Stimulated activated naive CD8-positive, alpha-beta T cell treated with anti-CD3 and anti-CD28 coated beads, Interleukin-15, amount 100 ng/mL, for 72 hours (primary cell): ENCODE data around the gene INPP5B.
"Not testable (repeated sequence)": the region's sequence is repeated elsewhere in the genome, so short reads cannot be mapped to it uniquely, and the experiment has no call there.

Source experiments
- ATAC-seq: fragments of 150-1000 bp; cut with Tn5 transposase; 2 replicates; pipeline ENCODE4 v1.10.0; 2021; ENCODE audit warnings: mild to moderate bottlenecking, moderate library complexity
- DNase-seq, 2 donors: peaks; one replicate each; pipeline ENCODE4 v3.0.0; 2021 to 2022
- H3K27ac Mint-ChIP-seq, 2 donors: one replicate each; pipeline ENCODE4 v1.8.0; 2022; ENCODE audit warnings: mild to moderate bottlenecking in 2 of 2, mixed read lengths in 2 of 2, moderate library complexity in 2 of 2
- H3K27me3 Mint-ChIP-seq: one replicate; pipeline ENCODE4 v1.8.0; 2022; ENCODE audit warnings: mixed read lengths
- H3K4me1 Mint-ChIP-seq: one replicate; pipeline ENCODE4 v1.8.0; 2022; ENCODE audit warnings: mild to moderate bottlenecking, mixed read lengths
- H3K4me3 Mint-ChIP-seq, 2 donors: one replicate each; pipeline ENCODE4 v1.8.0; 2022; ENCODE audit warnings: mild to moderate bottlenecking in 2 of 2, mixed read lengths in 2 of 2, moderate library complexity in 1 of 2
- H3K9me3 Mint-ChIP-seq, 2 donors: one replicate each; pipeline ENCODE4 v1.8.0; 2022; ENCODE audit warnings: mixed read lengths in 2 of 2

Gene INPP5B

GRCh38 chr1:37907416-37908125 is 39.3 kb downstream of the INPP5B start:
- not testable (repeated sequence) for H3K4me1 Mint-ChIP-seq, DNase-seq, ATAC-seq, H3K27ac Mint-ChIP-seq, H3K4me3 Mint-ChIP-seq, H3K27me3 Mint-ChIP-seq
- peaks cover 16 to 22% of the 10 kb centered on the region in 2 donors for H3K9me3 Mint-ChIP-seq

GRCh38 chr1:37906591-37906990 is 40.3 kb downstream of the INPP5B start:
- not testable (repeated sequence) for ATAC-seq, H3K27me3 Mint-ChIP-seq, H3K4me3 Mint-ChIP-seq, H3K27ac Mint-ChIP-seq, DNase-seq
- peaks cover 14% of the 10 kb centered on the region for H3K4me1 Mint-ChIP-seq
- H3K9me3 Mint-ChIP-seq = peaks cover 16 to 22% of the 10 kb centered on the region in 2 donors

- ATAC-seq (no peak), DNase-seq (no peak)
- no peak overlapping the region for H3K4me3 Mint-ChIP-seq
- H3K27me3 Mint-ChIP-seq = no peaks in the 10 kb centered on the region
- H3K4me1 Mint-ChIP-seq = peaks cover 23% of the 10 kb centered on the region
- peaks cover 16 to 22% of the 10 kb centered on the region in 2 donors for H3K9me3 Mint-ChIP-seq
- H3K27ac Mint-ChIP-seq = no peak overlapping the region
Measured at GRCh38 chr1:37905727-37906126, 41.1 kb downstream of the INPP5B start.

GRCh38 chr1:37903921-37904320 is 42.9 kb downstream of the INPP5B start:
- not testable (repeated sequence) for H3K27me3 Mint-ChIP-seq, DNase-seq, ATAC-seq, H3K4me3 Mint-ChIP-seq, H3K27ac Mint-ChIP-seq
- Mint-ChIP-seq H3K4me1 (peaks cover 24% of the 10 kb centered on the region), H3K9me3 (peaks cover 8 to 17% of the 10 kb centered on the region in 2 donors)

- peak overlapping the region in 1 of 2 donors; percentile 63 for H3K27ac Mint-ChIP-seq
Measured at GRCh38 chr1:37902983-37903382, 43.9 kb downstream of the INPP5B start.

GRCh38 chr1:37901893-37902225 is 45.0 kb downstream of the INPP5B start:
- H3K27ac Mint-ChIP-seq = peak overlapping the region; percentile 50 to 79
- peak overlapping the region in 1 of 2 donors; percentile 52 for H3K4me3 Mint-ChIP-seq
- H3K9me3 Mint-ChIP-seq = peaks cover 0 to under 1% of the 10 kb centered on the region in 2 donors
- no peak for DNase-seq
- no peaks in the 10 kb centered on the region for H3K27me3 Mint-ChIP-seq
- H3K4me1 Mint-ChIP-seq = peaks cover 24% of the 10 kb centered on the region
- ATAC-seq = no peak

More at GRCh38 chr1:37902983-37903382, 43.9 kb downstream of the INPP5B start:
- H3K4me3 Mint-ChIP-seq = no peak overlapping the region
- H3K9me3 Mint-ChIP-seq = peaks cover 3 to 9% of the 10 kb centered on the region in 2 donors
- no peaks in the 10 kb centered on the region for H3K27me3 Mint-ChIP-seq
- ATAC-seq (no peak), DNase-seq (no peak)
- peaks cover 24% of the 10 kb centered on the region for H3K4me1 Mint-ChIP-seq

- Mint-ChIP-seq H3K4me1 (peaks cover 24% of the 10 kb centered on the region), H3K9me3 (no peaks in the 10 kb centered on the region), H3K27ac (peak overlapping the region; percentile 50 to 79), H3K27me3 (no peaks in the 10 kb centered on the region), H3K4me3 (peak overlapping the region in 1 of 2 donors; percentile 52)
- DNase-seq = no peak
- peak; percentile 40 for ATAC-seq
Measured at GRCh38 chr1:37901191-37901892, 45.5 kb downstream of the INPP5B start.

- H3K27ac Mint-ChIP-seq, H3K4me3 Mint-ChIP-seq, DNase-seq, ATAC-seq, H3K9me3 Mint-ChIP-seq, H3K27me3 Mint-ChIP-seq: not testable (repeated sequence)
- H3K4me1 Mint-ChIP-seq = peaks cover 25% of the 10 kb centered on the region
Measured at GRCh38 chr1:37897563-37897962, 49.3 kb downstream of the INPP5B start.

GRCh38 chr1:37893673-37894072 is 53.2 kb downstream of the INPP5B start:
- Mint-ChIP-seq H3K9me3 (no peaks in the 10 kb centered on the region), H3K27ac (no peak overlapping the region)
- no peak for ATAC-seq

GRCh38 chr1:37892151-37893047 is 54.5 kb downstream of the INPP5B start:
- Mint-ChIP-seq H3K27ac (no peak overlapping the region), H3K4me1 (peaks cover 6% of the 10 kb centered on the region)
- no peak for DNase-seq

More at GRCh38 chr1:37893673-37894072, 53.2 kb downstream of the INPP5B start:
- Mint-ChIP-seq H3K4me3 (no peak overlapping the region), H3K27me3 (no peaks in the 10 kb centered on the region), H3K4me1 (peaks cover 6% of the 10 kb centered on the region)
- no peak for DNase-seq

GRCh38 chr1:37890378-37891014 is 56.4 kb downstream of the INPP5B start:
- no peaks in the 10 kb centered on the region for H3K27me3 Mint-ChIP-seq
- no peak for DNase-seq
- H3K27ac Mint-ChIP-seq = peak overlapping the region in 1 of 2 donors; percentile 82
- ATAC-seq = no peak
- no peak overlapping the region for H3K4me3 Mint-ChIP-seq
- no peaks in the 10 kb centered on the region for H3K9me3 Mint-ChIP-seq
- H3K4me1 Mint-ChIP-seq = peaks cover 6% of the 10 kb centered on the region

More at GRCh38 chr1:37892151-37893047, 54.5 kb downstream of the INPP5B start:
- H3K9me3 Mint-ChIP-seq = no peaks in the 10 kb centered on the region
- no peak overlapping the region for H3K4me3 Mint-ChIP-seq
- no peaks in the 10 kb centered on the region for H3K27me3 Mint-ChIP-seq
- ATAC-seq = no peak

- Mint-ChIP-seq H3K9me3 (no peaks in the 10 kb centered on the region), H3K4me3 (no peak overlapping the region), H3K27ac (no peak overlapping the region), H3K27me3 (no peaks in the 10 kb centered on the region), H3K4me1 (peaks cover under 1% of the 10 kb centered on the region)
- ATAC-seq (no peak), DNase-seq (no peak)
Measured at GRCh38 chr1:37888022-37888700, 58.7 kb downstream of the INPP5B start.

- Mint-ChIP-seq H3K9me3 (no peaks in the 10 kb centered on the region), H3K27me3 (no peaks in the 10 kb centered on the region), H3K4me3 (no peak overlapping the region), H3K4me1 (no peaks in the 10 kb centered on the region), H3K27ac (no peak overlapping the region)
- ATAC-seq (no peak), DNase-seq (no peak)
Measured at GRCh38 chr1:37884145-37884544, 62.7 kb downstream of the INPP5B start.

GRCh38 chr1:37883671-37884070 is 63.2 kb downstream of the INPP5B start:
- ATAC-seq (no peak), DNase-seq (no peak)
- Mint-ChIP-seq H3K4me1 (no peaks in the 10 kb centered on the region), H3K27me3 (no peaks in the 10 kb centered on the region), H3K4me3 (no peak overlapping the region), H3K9me3 (no peaks in the 10 kb centered on the region), H3K27ac (no peak overlapping the region)

- ATAC-seq = no peak
Measured at GRCh38 chr1:37879865-37880264, 67.0 kb downstream of the INPP5B start.

More at GRCh38 chr1:37879865-37880264, 67.0 kb downstream of the INPP5B start:
- DNase-seq = no peak
- no peaks in the 10 kb centered on the region for H3K4me1 Mint-ChIP-seq
- no peaks in the 10 kb centered on the region for H3K27me3 Mint-ChIP-seq
- no peaks in the 10 kb centered on the region for H3K9me3 Mint-ChIP-seq
- H3K27ac Mint-ChIP-seq = no peak overlapping the region
- no peak overlapping the region for H3K4me3 Mint-ChIP-seq
